ENCODE measurements around the gene KY. TPM values are rescaled to one million over a fixed set of nuclear protein-coding genes. Genes with fewer than 3 reads are reported as not detected.

KY gene
- total and polyA plus RNA-seq, 2 of the 13 experiments (the other 11 are each of a cell fraction or from before 2014, with no cell fraction given) = not detected

- ChIA-PET POLR2A (no interaction called here), CTCF (ENCODE audit: low intra/inter-chr PET ratio, low total read pairs) (no interaction called here)
- Histone ChIP-seq H3K4me1 (ENCODE audit: insufficient read depth, low read length) (no peaks in the 10 kb centered on the region), H3K9me3 (ENCODE audit: low read length) (no peaks in the 10 kb centered on the region), H2AFZ (ENCODE audit: low read length) (no peak overlapping the region), H3K9ac (ENCODE audit: insufficient read depth, low read depth, low read length) (no peak overlapping the region), H3K36me3 (replicated peaks in 1 of 2; ENCODE audit: control insufficient read depth in 1 of 2, insufficient read depth in 2 of 2, low read length in 2 of 2) (no peaks in the 10 kb centered on the region), H3K4me3 (replicated peaks in 1 of 3; ENCODE audit: insufficient read depth in 1 of 3, low read depth in 2 of 3, low read length in 3 of 3) (no peak overlapping the region), H3K79me2 (ENCODE audit: insufficient read depth, low read length) (no peaks in the 10 kb centered on the region), H3K4me2 (ENCODE audit: low read depth, low read length) (no peak overlapping the region), H3K27me3 (ENCODE audit: control insufficient read depth in 1 of 2, insufficient read depth in 2 of 2, low read length in 2 of 2) (peaks cover 0 to 1% of the 10 kb centered on the region in 2 experiments; a peak in 2 of 5 replicates), H4K20me1 (ENCODE audit: insufficient read depth, low read length) (no peaks in the 10 kb centered on the region), H3K27ac (ENCODE audit: extremely low read length, insufficient read depth, low read length) (no peak overlapping the region)
- ATAC-seq = no peak
- DNase-seq (ENCODE audit: low spot score) = no peak
- FAIRE-seq = no peak
- in situ Hi-C loops (cut with HindIII; ENCODE audit: extremely low pct_ligation_motif_present, low pct_unique_long_range_greater_than_20kb) (no loop called here), intact Hi-C loops (cut with micrococcal nuclease; ENCODE audit: unreplicated experiment) (no loop called here)
- no TSS peak for BruUV-seq (replicated peaks)
- 14% methylated on average over 7 of the region's 7 CpGs for WGBS (ENCODE audit: low lambda C conversion rate)
- TF ChIP-seq ETS1 (CRISPR knock-in tag; IDR thresholded peaks at IDR 0.05) (no peak), ZNF207 (IDR thresholded peaks at IDR 0.05; ENCODE audit: borderline replicate concordance) (no peak), PPARG (CRISPR knock-in tag; conservative IDR thresholded peaks at IDR 0.05) (no peak), ZNF350 (CRISPR knock-in tag; IDR thresholded peaks at IDR 0.05; ENCODE audit: borderline replicate concordance, low read depth) (no peak), HDAC1 (CRISPR knock-in tag; IDR thresholded peaks at IDR 0.05) (no peak), NFAT5 (CRISPR knock-in tag; IDR thresholded peaks at IDR 0.05) (no peak), RBM22 (optimal IDR thresholded peaks at IDR 0.05; ENCODE audit: low read length) (no peak), RFX1 (IDR thresholded peaks at IDR 0.05) (no peak), KDM5A (IDR thresholded peaks at IDR 0.05; ENCODE audit: borderline replicate concordance, low read length) (no peak), HNRNPUL1 (IDR thresholded peaks at IDR 0.05; ENCODE audit: low read depth, low read length) (no peak), REL (CRISPR knock-in tag; conservative IDR thresholded peaks at IDR 0.05) (no peak), GMEB1 (CRISPR knock-in tag; IDR thresholded peaks at IDR 0.05; ENCODE audit: borderline replicate concordance) (no peak), ZNF256 (CRISPR knock-in tag; conservative IDR thresholded peaks at IDR 0.05) (no peak)
Measured at GRCh38 chr3:134685929-134686802, 35.3 kb upstream of the KY start.
